HG02870 (cell line): ENCODE data around the gene MED12L.

Experiments
- ATAC-seq: cut with Tn5 transposase; IDR thresholded peaks from one replicate; pipeline ENCODE4 v1.9.1; 2021; ENCODE audit warnings: mild to moderate bottlenecking, moderate library complexity; ENCODE audit not compliant: unreplicated experiment

MED12L gene

GRCh38 chr3:151281671-151282324 lies 196.3 kb downstream of the MED12L start:
- no peak for ATAC-seq

GRCh38 chr3:151282921-151283320 lies 197.5 kb downstream of the MED12L start:
- ATAC-seq = no peak

- ATAC-seq = no peak
Measured at GRCh38 chr3:151283387-151283786, 197.9 kb downstream of the MED12L start.

GRCh38 chr3:151283907-151284461 lies 198.5 kb downstream of the MED12L start:
- no peak for ATAC-seq

GRCh38 chr3:151285940-151286339 lies 200.5 kb downstream of the MED12L start:
- no peak for ATAC-seq

GRCh38 chr3:151289445-151289844 lies 204.0 kb downstream of the MED12L start:
- ATAC-seq = no peak

- ATAC-seq = no peak
Measured at GRCh38 chr3:151290673-151291072, 205.2 kb downstream of the MED12L start.

- ATAC-seq = no peak
Measured at GRCh38 chr3:151293127-151293526, 207.7 kb downstream of the MED12L start.

GRCh38 chr3:151296226-151296625 lies 210.8 kb downstream of the MED12L start:
- no peak for ATAC-seq

GRCh38 chr3:151297429-151297828 lies 212.0 kb downstream of the MED12L start:
- no peak for ATAC-seq

GRCh38 chr3:151299006-151299405 lies 213.5 kb downstream of the MED12L start:
- ATAC-seq = no peak

GRCh38 chr3:151300539-151300938 lies 215.1 kb downstream of the MED12L start:
- no peak for ATAC-seq

- ATAC-seq = no peak
Measured at GRCh38 chr3:151301787-151302186, 216.3 kb downstream of the MED12L start.

- no peak for ATAC-seq
Measured at GRCh38 chr3:151303751-151304150, 218.3 kb downstream of the MED12L start.

- ATAC-seq = no peak
Measured at GRCh38 chr3:151305060-151305774, 219.8 kb downstream of the MED12L start.

GRCh38 chr3:151305775-151306151 lies 220.3 kb downstream of the MED12L start:
- ATAC-seq = no peak

- ATAC-seq = no peak
Measured at GRCh38 chr3:151306168-151306810, 220.8 kb downstream of the MED12L start.

GRCh38 chr3:151307131-151307530 lies 221.7 kb downstream of the MED12L start:
- ATAC-seq = no peak

- ATAC-seq = no peak
Measured at GRCh38 chr3:151307583-151308488, 222.4 kb downstream of the MED12L start.

- ATAC-seq = no peak
Measured at GRCh38 chr3:151309566-151309965, 224.1 kb downstream of the MED12L start.

- no peak for ATAC-seq
Measured at GRCh38 chr3:151312972-151313371, 227.5 kb downstream of the MED12L start.
